PC-9 (cell line): Measurements from ENCODE around the gene HYDIN. TPM values are rescaled to one million over a fixed set of nuclear protein-coding genes. Genes with fewer than 3 reads are reported as not detected.

Experiments used
- BruUV-seq: library from RNA; stranded (reverse); fragments of 400-500 nt; replicated peaks from 2 replicates; lab custom pipeline; 2021; lab: Mats Ljungman, UMichigan
- CTCF ChIA-PET: fragments of 300-600 bp; sonication (Branson Sonifier 250); formaldehyde crosslinking; loops from one replicate; lab custom pipeline; 2022; ENCODE audit warnings: antibody characterized with exemption; lab: Charles Lee
- POLR2A ChIA-PET: fragments of 300-600 bp; sonication (Branson Sonifier 250); formaldehyde crosslinking; loops from one replicate; lab custom pipeline; 2022; ENCODE audit warnings: antibody characterized with exemption; ENCODE audit not compliant: unreplicated experiment; lab: Charles Lee
- DNase-seq, 2 experiments: peaks; one replicate each; pipeline versions ENCODE4 v3.0.0 to v3.0.0-alpha.2; 2015 to 2022; ENCODE audit warnings: mixed read lengths in 1 of 2
- H2AFZ ChIP-seq: fragments of 200-600 bp; sonication (generic); 2 replicates; pipeline ENCODE4 v1.8.1; 2017; ENCODE audit warnings: antibody characterized with exemption
- H3F3A ChIP-seq: fragments of 200-600 bp; sonication (generic); 2 replicates; pipeline ENCODE4 v1.8.1; 2017; ENCODE audit warnings: antibody characterized with exemption, mild to moderate bottlenecking, low read depth; ENCODE audit not compliant: insufficient read depth
- H3K27ac ChIP-seq: fragments of 200-600 bp; sonication (generic); 2 replicates; pipeline ENCODE4 v1.6.1; 2016; ENCODE audit warnings: mixed run types
- H3K27me3 ChIP-seq: fragments of 200-600 bp; sonication (generic); 2 replicates; pipeline ENCODE4 v1.6.1; 2016; ENCODE audit warnings: low read depth, mixed run types; ENCODE audit not compliant: insufficient read depth
- H3K36me3 ChIP-seq: fragments of 200-600 bp; sonication (generic); 2 replicates; pipeline ENCODE4 v1.6.1; 2016; ENCODE audit warnings: low read depth, mixed run types
- H3K4me1 ChIP-seq: fragments of 200-600 bp; sonication (generic); replicated peaks from 2 replicates; pipeline ENCODE4 v1.6.1; 2016; ENCODE audit warnings: mixed run types; ENCODE audit not compliant: insufficient read depth
- H3K4me2 ChIP-seq: fragments of 200-600 bp; sonication (generic); 2 replicates; pipeline ENCODE4 v1.6.1; 2017; ENCODE audit warnings: mixed run types
- H3K4me3 ChIP-seq: fragments of 200-600 bp; sonication (generic); 2 replicates; pipeline ENCODE4 v1.6.1; 2016; ENCODE audit warnings: mixed run types
- H3K79me2 ChIP-seq: fragments of 200-600 bp; sonication (generic); 2 replicates; pipeline ENCODE4 v1.6.1; 2017; ENCODE audit warnings: low read depth, mixed run types
- H3K9me2 ChIP-seq: fragments of 200-600 bp; sonication (generic); 2 replicates; pipeline ENCODE4 v1.8.1; 2017; ENCODE audit warnings: mild to moderate bottlenecking; ENCODE audit not compliant: insufficient read depth
- H3K9me3 ChIP-seq: fragments of 200-600 bp; sonication (generic); 2 replicates; pipeline ENCODE4 v1.8.1; 2016; ENCODE audit warnings: low read depth; ENCODE audit not compliant: insufficient read depth
- H4K20me1 ChIP-seq: fragments of 200-600 bp; sonication (generic); 2 replicates; pipeline ENCODE4 v1.8.1; 2017; ENCODE audit not compliant: insufficient read depth
- EZH2 ChIP-seq: fragments of 200-600 bp; sonication (generic); IDR thresholded peaks from 2 replicates; pipeline ENCODE4 v1.8.0; 2017; ENCODE audit warnings: antibody characterized with exemption, low read depth
- intact Hi-C: fragments of 100-400 bp; cut with micrococcal nuclease; formaldehyde crosslinking; loops from one replicate; pipeline ENCODE4 v1.10.0; 2022; ENCODE audit not compliant: unreplicated experiment
- total RNA-seq: library from RNA; stranded (reverse); gene quantifications from 2 replicates; pipeline ENCODE4 v1.2.3, GENCODE V29; 2021
- TF ChIP-seq, protein P1 (sequence below): fragments of 200-600 bp; sonication (generic); conservative IDR thresholded peaks from 2 replicates; pipeline ENCODE4 v1.6.1; 2017; ENCODE audit warnings: mixed run types, antibody characterized with exemption, mild to moderate bottlenecking, moderate library complexity

The HYDIN gene
- total RNA-seq, 1 experiment from 2014 or later, result 31.0 TPM

DNA sequence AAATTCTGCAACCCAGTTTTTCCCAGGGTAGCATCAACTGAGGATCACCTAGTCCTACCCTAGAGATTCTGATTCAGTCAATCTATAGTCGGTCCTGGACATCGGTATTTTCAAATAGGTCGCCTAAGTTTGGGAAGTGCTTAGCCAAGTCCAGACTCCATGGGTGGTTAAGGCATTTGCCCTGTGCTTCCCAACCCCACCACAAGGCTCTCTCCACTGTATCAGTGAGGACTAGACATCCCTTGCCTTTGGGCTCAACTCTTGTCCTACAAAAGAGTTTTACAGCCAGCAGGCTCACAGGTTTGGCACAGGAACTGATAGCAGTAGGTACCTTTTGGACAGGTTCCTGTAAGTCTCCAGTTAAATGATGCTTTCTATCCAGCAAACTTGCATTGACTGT is 13.8 kb downstream of the HYDIN start:
- TF ChIP-seq, protein P1, sequence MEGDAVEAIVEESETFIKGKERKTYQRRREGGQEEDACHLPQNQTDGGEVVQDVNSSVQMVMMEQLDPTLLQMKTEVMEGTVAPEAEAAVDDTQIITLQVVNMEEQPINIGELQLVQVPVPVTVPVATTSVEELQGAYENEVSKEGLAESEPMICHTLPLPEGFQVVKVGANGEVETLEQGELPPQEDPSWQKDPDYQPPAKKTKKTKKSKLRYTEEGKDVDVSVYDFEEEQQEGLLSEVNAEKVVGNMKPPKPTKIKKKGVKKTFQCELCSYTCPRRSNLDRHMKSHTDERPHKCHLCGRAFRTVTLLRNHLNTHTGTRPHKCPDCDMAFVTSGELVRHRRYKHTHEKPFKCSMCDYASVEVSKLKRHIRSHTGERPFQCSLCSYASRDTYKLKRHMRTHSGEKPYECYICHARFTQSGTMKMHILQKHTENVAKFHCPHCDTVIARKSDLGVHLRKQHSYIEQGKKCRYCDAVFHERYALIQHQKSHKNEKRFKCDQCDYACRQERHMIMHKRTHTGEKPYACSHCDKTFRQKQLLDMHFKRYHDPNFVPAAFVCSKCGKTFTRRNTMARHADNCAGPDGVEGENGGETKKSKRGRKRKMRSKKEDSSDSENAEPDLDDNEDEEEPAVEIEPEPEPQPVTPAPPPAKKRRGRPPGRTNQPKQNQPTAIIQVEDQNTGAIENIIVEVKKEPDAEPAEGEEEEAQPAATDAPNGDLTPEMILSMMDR, result no peak
- no peak for TF ChIP-seq EZH2
- no peaks in the 10 kb centered on the region for H3K27me3 ChIP-seq
- intact Hi-C loops, result no loop called here
- POLR2A ChIA-PET, result no interaction called here
- no TSS peak for BruUV-seq
- 0 out of 2 replicates have a peak, but pooled peaks cover 3% of the 10 kb centered on the region for H3K9me3 ChIP-seq
- no peaks in the 10 kb centered on the region for H3K4me1 ChIP-seq
- no peak for DNase-seq
- CTCF ChIA-PET, result no interaction called here
- no peak overlapping the region for H3K4me2 ChIP-seq
- no peaks in the 10 kb centered on the region for H3K36me3 ChIP-seq
- 0 out of 2 replicates have a peak, but pooled peaks cover 4% of the 10 kb centered on the region for H3F3A ChIP-seq
- H3K27ac ChIP-seq, result no peak overlapping the region
- peaks cover 19% of the 10 kb centered on the region for H3K79me2 ChIP-seq
- H2AFZ ChIP-seq, result no peak overlapping the region
- no peaks in the 10 kb centered on the region for H3K9me2 ChIP-seq
- H4K20me1 ChIP-seq, result no peaks in the 10 kb centered on the region
- no peak overlapping the region for H3K4me3 ChIP-seq

- Histone ChIP-seq H3K9me2 (no peaks in the 10 kb centered on the region), H3K4me2 (no peak overlapping the region), H3F3A (0 out of 2 replicates have a peak, but pooled peaks cover 4% of the 10 kb centered on the region), H3K27ac (no peak overlapping the region), H3K4me1 (no peaks in the 10 kb centered on the region), H3K79me2 (peaks cover 19% of the 10 kb centered on the region), H2AFZ (no peak overlapping the region), H3K27me3 (no peaks in the 10 kb centered on the region), H3K4me3 (no peak overlapping the region), H4K20me1 (no peaks in the 10 kb centered on the region), H3K36me3 (no peaks in the 10 kb centered on the region), H3K9me3 (peaks cover 10% of the 10 kb centered on the region; the same call in 1 of the 2 replicates)
- intact Hi-C loops, result loop anchor here (1.0 kb wide), 1 partner anchor 142 kb away; no protein-coding TSS in a partner anchor
- no peak for DNase-seq
- CTCF ChIA-PET, result no interaction called here
- BruUV-seq, result no TSS peak
- TF ChIP-seq, protein P1, result no peak
- no peak for TF ChIP-seq EZH2
- POLR2A ChIA-PET, result no interaction called here
Measured at GRCh38 chr16:71214746-71215381, 15.7 kb downstream of the HYDIN start.

DNA sequence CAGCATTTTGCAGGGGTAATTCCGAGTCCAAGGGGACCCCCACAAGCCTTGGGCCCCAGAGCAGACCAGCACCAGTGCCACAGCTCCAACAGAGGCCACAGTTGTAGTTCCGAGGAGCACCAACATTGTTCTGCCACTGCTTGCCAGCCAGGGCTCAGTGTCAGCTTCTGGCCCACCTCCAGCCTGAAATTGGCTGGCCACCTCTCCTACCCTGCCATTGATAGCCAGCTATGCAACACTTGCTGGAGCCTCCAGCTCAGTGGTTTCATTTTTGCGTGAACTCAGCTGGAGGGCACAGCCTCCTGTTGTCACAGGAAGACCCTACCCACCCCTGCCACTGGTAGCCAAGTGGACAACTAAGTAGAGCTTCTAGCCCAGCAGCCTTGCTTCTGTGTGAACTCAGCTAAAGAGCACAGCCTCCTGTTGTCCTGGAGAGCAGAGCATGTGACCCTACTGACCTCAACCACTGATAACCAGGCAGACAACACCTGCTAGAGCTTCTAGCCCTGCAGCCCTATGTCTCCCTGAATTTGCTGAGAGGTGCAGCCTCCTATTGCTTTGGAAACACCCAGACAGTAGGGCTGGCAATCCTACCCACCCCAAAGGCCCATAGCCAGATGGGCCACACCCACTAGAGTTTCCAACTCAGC is 24.9 kb downstream of the HYDIN start:
- intact Hi-C loops, result no loop called here
- Histone ChIP-seq H3K9me3 (peaks cover 26% of the 10 kb centered on the region), H3K9me2 (no peaks in the 10 kb centered on the region), H3K36me3 (no peaks in the 10 kb centered on the region), H3K79me2 (no peaks in the 10 kb centered on the region), H3K4me2 (no peak overlapping the region), H3K27ac (no peak overlapping the region), H2AFZ (no peak overlapping the region), H3F3A (no peaks in the 10 kb centered on the region; the same call in 1 of the 2 replicates), H3K4me3 (no peak overlapping the region), H3K27me3 (no peaks in the 10 kb centered on the region), H3K4me1 (peaks cover 13% of the 10 kb centered on the region; the same call in 1 of the 2 replicates), H4K20me1 (0 out of 2 replicates have a peak, but pooled peaks cover 7% of the 10 kb centered on the region)
- ChIA-PET CTCF (no interaction called here), POLR2A (no interaction called here)
- TF ChIP-seq, protein P1, result no peak
- no peak for TF ChIP-seq EZH2
- no peak for DNase-seq
- no TSS peak for BruUV-seq
